Measurements from ENCODE around the gene FCHSD2. TPM values are rescaled to one million over a fixed set of nuclear protein-coding genes. Genes with fewer than 3 reads are reported as not detected.

Gene FCHSD2
- total and polyA plus RNA-seq, 2 of the 13 experiments (the other 11 are each of a cell fraction or from before 2014, with no cell fraction given): 20.5 to 24.8 TPM

DNA sequence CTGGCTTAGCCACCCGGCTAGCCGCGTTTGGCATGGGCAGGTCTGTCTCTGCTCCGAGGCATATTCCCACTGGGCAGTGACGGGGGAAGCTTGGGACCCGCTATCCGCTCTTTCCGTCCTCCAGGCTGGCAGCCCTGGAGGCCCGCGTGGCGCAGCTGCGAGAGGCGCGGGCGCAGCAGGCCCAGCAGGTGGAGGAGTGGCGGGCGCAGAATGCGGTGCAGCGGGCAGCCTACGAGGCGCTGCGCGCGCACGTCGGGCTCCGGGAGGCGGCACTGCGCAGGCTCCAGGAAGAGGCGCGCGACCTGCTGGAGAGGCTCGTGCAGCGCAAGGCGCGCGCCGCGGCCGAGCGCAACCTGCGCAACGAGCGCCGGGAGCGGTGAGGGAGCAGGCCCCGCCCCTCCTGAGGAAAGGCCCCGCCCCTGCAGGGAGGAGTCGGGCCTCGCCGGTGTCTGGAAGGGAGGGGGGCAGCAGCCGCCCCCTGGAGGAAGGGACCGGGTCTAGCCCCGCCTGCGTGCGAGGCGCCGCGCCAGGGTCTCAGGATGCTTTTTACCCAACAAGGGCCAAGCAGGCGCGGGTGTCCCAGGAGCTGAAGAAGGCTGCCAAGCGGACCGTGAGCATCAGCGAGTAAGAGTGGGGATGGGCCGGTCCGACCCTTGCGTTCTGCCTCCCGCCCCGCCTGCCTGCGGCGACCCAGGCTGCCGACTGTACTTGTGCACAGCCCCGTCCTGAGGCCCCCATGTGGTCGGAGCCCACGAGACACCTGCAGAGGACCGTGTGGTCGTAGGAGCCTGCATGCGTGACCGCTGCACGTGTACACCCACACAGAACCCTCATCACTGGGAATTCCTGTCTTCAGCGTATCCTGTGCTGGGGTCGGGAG is 320.0 kb downstream of the FCHSD2 start (continued):
- TF ChIP-seq, protein P1, sequence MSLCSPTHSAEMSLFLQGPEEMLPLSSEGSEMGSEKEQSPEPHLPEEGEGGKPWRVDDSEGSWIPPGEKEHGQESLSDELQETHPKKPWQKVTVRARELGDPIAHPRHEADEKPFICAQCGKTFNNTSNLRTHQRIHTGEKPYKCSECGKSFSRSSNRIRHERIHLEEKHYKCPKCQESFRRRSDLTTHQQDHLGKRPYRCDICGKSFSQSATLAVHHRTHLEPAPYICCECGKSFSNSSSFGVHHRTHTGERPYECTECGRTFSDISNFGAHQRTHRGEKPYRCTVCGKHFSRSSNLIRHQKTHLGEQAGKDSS (CRISPR knock-in tag; IDR thresholded peaks at IDR 0.05; ENCODE audit: borderline replicate concordance, low read depth): no peak
- TF ChIP-seq, protein P2, sequence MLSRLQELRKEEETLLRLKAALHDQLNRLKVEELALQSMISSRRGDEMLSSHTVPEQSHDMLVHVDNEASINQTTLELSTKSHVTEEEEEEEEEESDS (CRISPR knock-in tag; IDR thresholded peaks at IDR 0.05; ENCODE audit: borderline replicate concordance): no peak
- TF ChIP-seq FOXM1 (CRISPR knock-in tag; IDR thresholded peaks at IDR 0.05) (no peak), PCBP2 (optimal IDR thresholded peaks at IDR 0.05; ENCODE audit: low read depth, low read length, poor library complexity, severe bottlenecking) (no peak), SOX5 (CRISPR knock-in tag; IDR thresholded peaks at IDR 0.05; ENCODE audit: borderline replicate concordance) (no peak), RNF2 (conservative IDR thresholded peaks at IDR 0.05; ENCODE audit: low read depth) (no peak), ZNF230 (CRISPR knock-in tag; IDR thresholded peaks at IDR 0.05) (no peak), MXI1 (IDR thresholded peaks at IDR 0.05; ENCODE audit: borderline replicate concordance, low read depth, low read length) (0 out of 3 replicates have a peak, but pooled peaks have one; percentile 10), ZNF616 (CRISPR knock-in tag; IDR thresholded peaks at IDR 0.05; ENCODE audit: low read depth) (peak; percentile 40; the same call in 1 of the 2 replicates), ZNF550 (CRISPR knock-in tag; IDR thresholded peaks at IDR 0.05; ENCODE audit: borderline replicate concordance) (no peak), HCFC1 (IDR thresholded peaks at IDR 0.05; ENCODE audit: low read depth, low read length) (no peak), GATAD1 (CRISPR knock-in tag; IDR thresholded peaks at IDR 0.05) (0 out of 2 replicates have a peak, but pooled peaks have one; percentile 11), ZNF143 (CRISPR knock-in tag; IDR thresholded peaks at IDR 0.05) (no peak), SMYD3 (CRISPR knock-in tag; IDR thresholded peaks at IDR 0.05) (no peak), ZNF670 (CRISPR knock-in tag; IDR thresholded peaks at IDR 0.05; ENCODE audit: borderline replicate concordance) (no peak), ZBTB38 (CRISPR knock-in tag; IDR thresholded peaks at IDR 0.05) (peak; percentile 23), NAIF1 (CRISPR knock-in tag; IDR thresholded peaks at IDR 0.05; ENCODE audit: borderline replicate concordance) (peak; percentile 100), ZFX (CRISPR knock-in tag; IDR thresholded peaks at IDR 0.05; ENCODE audit: low read depth) (peak; percentile 70)
- TF ChIP-seq, protein P3, sequence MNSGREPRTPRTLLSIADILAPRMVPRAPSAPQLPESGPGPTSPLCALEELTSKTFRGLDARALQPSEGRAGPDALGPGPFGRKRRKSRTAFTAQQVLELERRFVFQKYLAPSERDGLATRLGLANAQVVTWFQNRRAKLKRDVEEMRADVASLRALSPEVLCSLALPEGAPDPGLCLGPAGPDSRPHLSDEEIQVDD (CRISPR knock-in tag; IDR thresholded peaks at IDR 0.05; ENCODE audit: borderline replicate concordance): no peak
- TF ChIP-seq, protein P4, sequence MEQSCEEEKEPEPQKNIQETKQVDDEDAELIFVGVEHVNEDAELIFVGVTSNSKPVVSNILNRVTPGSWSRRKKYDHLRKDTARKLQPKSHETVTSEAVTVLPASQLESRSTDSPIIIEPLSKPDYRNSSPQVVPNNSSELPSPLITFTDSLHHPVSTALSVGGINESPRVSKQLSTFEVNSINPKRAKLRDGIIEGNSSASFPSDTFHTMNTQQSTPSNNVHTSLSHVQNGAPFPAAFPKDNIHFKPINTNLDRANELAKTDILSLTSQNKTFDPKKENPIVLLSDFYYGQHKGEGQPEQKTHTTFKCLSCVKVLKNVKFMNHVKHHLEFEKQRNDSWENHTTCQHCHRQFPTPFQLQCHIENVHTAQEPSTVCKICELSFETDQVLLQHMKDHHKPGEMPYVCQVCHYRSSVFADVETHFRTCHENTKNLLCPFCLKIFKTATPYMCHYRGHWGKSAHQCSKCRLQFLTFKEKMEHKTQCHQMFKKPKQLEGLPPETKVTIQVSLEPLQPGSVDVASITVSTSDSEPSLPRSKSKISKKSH (CRISPR knock-in tag; IDR thresholded peaks at IDR 0.05; ENCODE audit: borderline replicate concordance): no peak
- TF ChIP-seq, protein P5, sequence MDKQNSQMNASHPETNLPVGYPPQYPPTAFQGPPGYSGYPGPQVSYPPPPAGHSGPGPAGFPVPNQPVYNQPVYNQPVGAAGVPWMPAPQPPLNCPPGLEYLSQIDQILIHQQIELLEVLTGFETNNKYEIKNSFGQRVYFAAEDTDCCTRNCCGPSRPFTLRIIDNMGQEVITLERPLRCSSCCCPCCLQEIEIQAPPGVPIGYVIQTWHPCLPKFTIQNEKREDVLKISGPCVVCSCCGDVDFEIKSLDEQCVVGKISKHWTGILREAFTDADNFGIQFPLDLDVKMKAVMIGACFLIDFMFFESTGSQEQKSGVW (CRISPR knock-in tag; IDR thresholded peaks at IDR 0.05; ENCODE audit: borderline replicate concordance): no peak
- TF ChIP-seq, protein P6, sequence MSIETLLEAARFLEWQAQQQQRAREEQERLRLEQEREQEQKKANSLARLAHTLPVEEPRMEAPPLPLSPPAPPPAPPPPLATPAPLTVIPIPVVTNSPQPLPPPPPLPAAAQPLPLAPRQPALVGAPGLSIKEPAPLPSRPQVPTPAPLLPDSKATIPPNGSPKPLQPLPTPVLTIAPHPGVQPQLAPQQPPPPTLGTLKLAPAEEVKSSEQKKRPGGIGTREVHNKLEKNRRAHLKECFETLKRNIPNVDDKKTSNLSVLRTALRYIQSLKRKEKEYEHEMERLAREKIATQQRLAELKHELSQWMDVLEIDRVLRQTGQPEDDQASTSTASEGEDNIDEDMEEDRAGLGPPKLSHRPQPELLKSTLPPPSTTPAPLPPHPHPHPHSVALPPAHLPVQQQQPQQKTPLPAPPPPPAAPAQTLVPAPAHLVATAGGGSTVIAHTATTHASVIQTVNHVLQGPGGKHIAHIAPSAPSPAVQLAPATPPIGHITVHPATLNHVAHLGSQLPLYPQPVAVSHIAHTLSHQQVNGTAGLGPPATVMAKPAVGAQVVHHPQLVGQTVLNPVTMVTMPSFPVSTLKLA (IDR thresholded peaks at IDR 0.05): no peak
- TF ChIP-seq, protein P7, sequence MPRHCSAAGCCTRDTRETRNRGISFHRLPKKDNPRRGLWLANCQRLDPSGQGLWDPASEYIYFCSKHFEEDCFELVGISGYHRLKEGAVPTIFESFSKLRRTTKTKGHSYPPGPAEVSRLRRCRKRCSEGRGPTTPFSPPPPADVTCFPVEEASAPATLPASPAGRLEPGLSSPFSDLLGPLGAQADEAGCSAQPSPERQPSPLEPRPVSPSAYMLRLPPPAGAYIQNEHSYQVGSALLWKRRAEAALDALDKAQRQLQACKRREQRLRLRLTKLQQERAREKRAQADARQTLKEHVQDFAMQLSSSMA (CRISPR knock-in tag; IDR thresholded peaks at IDR 0.05): no peak
